Mucosa of rectum (tissue), 2 donors: Measurements from ENCODE around the gene SPEF2.

ENCODE experiments used
- H3K27ac ChIP-seq, 2 donors: one replicate each; pipeline ENCODE4 v1.7.0; 2013; ENCODE audit warnings: inconsistent platforms in 2 of 2, low read depth in 2 of 2, low read length in 2 of 2
- H3K27me3 ChIP-seq, 2 donors: one replicate each; pipeline ENCODE4 v1.7.0; 2013; ENCODE audit warnings: low read length in 2 of 2; ENCODE audit not compliant: control insufficient read depth in 2 of 2, insufficient read depth in 2 of 2
- H3K36me3 ChIP-seq, 2 donors: one replicate each; pipeline ENCODE4 v1.7.0; 2013; ENCODE audit warnings: low read length in 2 of 2; ENCODE audit not compliant: control insufficient read depth in 2 of 2, insufficient read depth in 2 of 2
- H3K4me1 ChIP-seq, 2 donors: one replicate each; pipeline ENCODE4 v1.7.0; 2013; ENCODE audit warnings: low read length in 2 of 2, mild to moderate bottlenecking in 1 of 2; ENCODE audit not compliant: control insufficient read depth in 2 of 2, insufficient read depth in 2 of 2
- H3K4me3 ChIP-seq, 2 donors: one replicate each; pipeline ENCODE4 v1.7.0; 2013; ENCODE audit warnings: low read length in 2 of 2
- H3K9ac ChIP-seq, 2 donors: one replicate each; pipeline ENCODE4 v1.7.0; 2013; ENCODE audit warnings: low read length in 2 of 2, low read depth in 1 of 2, mild to moderate bottlenecking in 1 of 2
- H3K9me3 ChIP-seq, 2 donors: one replicate each; pipeline ENCODE4 v1.7.0; 2013; ENCODE audit warnings: low read length in 2 of 2; ENCODE audit not compliant: control insufficient read depth in 2 of 2
- donor health status: healthy.
- donor health status: Normal muscosa, but diverticular disease.

SPEF2 gene

GRCh38 chr5:35771839-35772238 is 154.2 kb downstream of the SPEF2 start:
- Histone ChIP-seq H3K9me3 (no peaks in the 10 kb centered on the region), H3K4me1 (no peaks in the 10 kb centered on the region)

GRCh38 chr5:35773967-35774366 is 156.3 kb downstream of the SPEF2 start:
- Histone ChIP-seq H3K4me3 (no peak overlapping the region), H3K4me1 (no peaks in the 10 kb centered on the region), H3K27me3 (no peaks in the 10 kb centered on the region), H3K9me3 (no peaks in the 10 kb centered on the region), H3K27ac (no peak overlapping the region), H3K36me3 (no peaks in the 10 kb centered on the region), H3K9ac (no peak overlapping the region)

More at GRCh38 chr5:35771839-35772238, 154.2 kb downstream of the SPEF2 start:
- H3K36me3 ChIP-seq, result no peaks in the 10 kb centered on the region
- no peak overlapping the region for H3K27ac ChIP-seq
- H3K27me3 ChIP-seq, result no peaks in the 10 kb centered on the region
- no peak overlapping the region for H3K4me3 ChIP-seq
- no peak overlapping the region for H3K9ac ChIP-seq

GRCh38 chr5:35776757-35777156 is 159.1 kb downstream of the SPEF2 start:
- H3K4me1 ChIP-seq, result no peaks in the 10 kb centered on the region
- H3K36me3 ChIP-seq, result no peaks in the 10 kb centered on the region
- H3K27me3 ChIP-seq, result no peaks in the 10 kb centered on the region
- H3K9me3 ChIP-seq, result no peaks in the 10 kb centered on the region
- no peak overlapping the region for H3K27ac ChIP-seq
- H3K4me3 ChIP-seq, result no peak overlapping the region
- no peak overlapping the region for H3K9ac ChIP-seq

- Histone ChIP-seq H3K36me3 (no peaks in the 10 kb centered on the region), H3K4me1 (no peaks in the 10 kb centered on the region), H3K9ac (no peak overlapping the region), H3K27me3 (no peaks in the 10 kb centered on the region), H3K27ac (no peak overlapping the region), H3K4me3 (no peak overlapping the region), H3K9me3 (no peaks in the 10 kb centered on the region)
These were observed 159.9 kb downstream of the SPEF2 start for GRCh38 chr5:35777358-35778087.

GRCh38 chr5:35778259-35778769 is 160.7 kb downstream of the SPEF2 start:
- Histone ChIP-seq H3K9me3 (no peaks in the 10 kb centered on the region), H3K27ac (no peak overlapping the region), H3K4me3 (no peak overlapping the region), H3K36me3 (no peaks in the 10 kb centered on the region), H3K9ac (no peak overlapping the region), H3K27me3 (no peaks in the 10 kb centered on the region), H3K4me1 (no peaks in the 10 kb centered on the region)

- H3K9me3 ChIP-seq, result no peaks in the 10 kb centered on the region
- no peak overlapping the region for H3K4me3 ChIP-seq
- H3K9ac ChIP-seq, result no peak overlapping the region
- no peaks in the 10 kb centered on the region for H3K27me3 ChIP-seq
- H3K4me1 ChIP-seq, result no peaks in the 10 kb centered on the region
- H3K27ac ChIP-seq, result no peak overlapping the region
- H3K36me3 ChIP-seq, result no peaks in the 10 kb centered on the region
These were observed 162.6 kb downstream of the SPEF2 start for GRCh38 chr5:35780236-35780635.

GRCh38 chr5:35781181-35781790 is 163.6 kb downstream of the SPEF2 start:
- no peak overlapping the region for H3K27ac ChIP-seq
- H3K4me3 ChIP-seq, result no peak overlapping the region

GRCh38 chr5:35783551-35783950 is 165.9 kb downstream of the SPEF2 start:
- no peaks in the 10 kb centered on the region for H3K4me1 ChIP-seq
- no peak overlapping the region for H3K4me3 ChIP-seq
- H3K9ac ChIP-seq, result no peak overlapping the region
- no peaks in the 10 kb centered on the region for H3K27me3 ChIP-seq
- no peaks in the 10 kb centered on the region for H3K9me3 ChIP-seq
- no peak overlapping the region for H3K27ac ChIP-seq
- H3K36me3 ChIP-seq, result no peaks in the 10 kb centered on the region

More at GRCh38 chr5:35781181-35781790, 163.6 kb downstream of the SPEF2 start:
- H3K27me3 ChIP-seq, result no peaks in the 10 kb centered on the region
- no peaks in the 10 kb centered on the region for H3K36me3 ChIP-seq
- H3K4me1 ChIP-seq, result no peaks in the 10 kb centered on the region
- H3K9ac ChIP-seq, result no peak overlapping the region
- no peaks in the 10 kb centered on the region for H3K9me3 ChIP-seq

GRCh38 chr5:35785601-35786085 is 168.0 kb downstream of the SPEF2 start:
- Histone ChIP-seq H3K4me1 (no peaks in the 10 kb centered on the region), H3K27ac (no peak overlapping the region), H3K36me3 (no peaks in the 10 kb centered on the region), H3K9ac (no peak overlapping the region), H3K4me3 (no peak overlapping the region), H3K9me3 (no peaks in the 10 kb centered on the region), H3K27me3 (no peaks in the 10 kb centered on the region)

- Histone ChIP-seq H3K9ac (no peak overlapping the region), H3K27me3 (no peaks in the 10 kb centered on the region), H3K36me3 (no peaks in the 10 kb centered on the region), H3K4me1 (peaks cover 0 to 7% of the 10 kb centered on the region in 2 donors), H3K9me3 (no peaks in the 10 kb centered on the region), H3K4me3 (no peak overlapping the region), H3K27ac (no peak overlapping the region)
These were observed 171.1 kb downstream of the SPEF2 start for GRCh38 chr5:35788724-35789123.
